Mesothelial cell of epicardium (in vitro differentiated cells): ENCODE measurements around the gene AAR2. TPM values are rescaled to one million over a fixed set of nuclear protein-coding genes. Genes with fewer than 3 reads are reported as not detected.

Experiments used
- DNase-seq, 2 experiments: peaks; one replicate each; pipeline ENCODE4 v3.0.0; 2021; ENCODE audit warnings: low spot score in 2 of 2; ENCODE audit not compliant: unreplicated experiment in 2 of 2
- H3K27ac Mint-ChIP-seq: 2 replicates; pipeline ENCODE4 v1.8.0; 2021; ENCODE audit warnings: mixed read lengths
- H3K27me3 Mint-ChIP-seq: 2 replicates; pipeline ENCODE4 v1.8.0; 2021; ENCODE audit warnings: low read depth, mixed read lengths
- H3K36me3 Mint-ChIP-seq: 2 replicates; pipeline ENCODE4 v1.8.0; 2021; ENCODE audit warnings: mixed read lengths
- H3K4me1 Mint-ChIP-seq: 2 replicates; pipeline ENCODE4 v1.8.0; 2021; ENCODE audit warnings: mixed read lengths
- H3K4me3 Mint-ChIP-seq: 2 replicates; pipeline ENCODE4 v1.8.0; 2021; ENCODE audit warnings: mild to moderate bottlenecking, moderate library complexity, mixed read lengths
- H3K9me3 Mint-ChIP-seq: 2 replicates; pipeline ENCODE4 v1.8.0; 2021; ENCODE audit warnings: mixed read lengths
- CTCF ChIP-seq: fragments of 200-600 bp; sonication (generic); IDR thresholded peaks from one replicate; pipeline ENCODE4 v1.5.0; 2021; ENCODE audit warnings: antibody characterized with exemption; ENCODE audit not compliant: unreplicated experiment
- total RNA-seq: library from RNA; stranded (reverse); gene quantifications from 3 replicates; pipeline ENCODE4 v1.2.1, GENCODE V29; 2021

AAR2 gene
- total RNA-seq = 30.4 to 31.3 TPM (median 30.6 TPM) in 3 replicates

GRCh38 chr20:36235892-36236785 lies at the start of gene AAR2:
Gene AAR2 (plus strand): TSS chr20:36236478. CDS start chr20:36239869, 3,391 bp downstream.
- no peaks in the 10 kb centered on the region for H3K27me3 Mint-ChIP-seq
- DNase-seq = peak; percentile 42 to 74
- H3K9me3 Mint-ChIP-seq = no peaks in the 10 kb centered on the region
- peak within 1 kb of the TSS; percentile 98 for H3K27ac Mint-ChIP-seq
- no peak for TF ChIP-seq CTCF
- H3K4me1 Mint-ChIP-seq = peaks cover 16% of the 10 kb centered on the region
- H3K4me3 Mint-ChIP-seq = peak within 1 kb of the TSS; percentile 96
- peaks cover 6% of the 10 kb centered on the region for H3K36me3 Mint-ChIP-seq

GRCh38 chr20:36193977-36194712 lies 42.1 kb upstream of the AAR2 start:
- DNase-seq = no peak
- Mint-ChIP-seq H3K9me3 (no peaks in the 10 kb centered on the region), H3K36me3 (peaks cover 27% of the 10 kb centered on the region), H3K4me1 (no peaks in the 10 kb centered on the region), H3K4me3 (no peak overlapping the region), H3K27ac (no peak overlapping the region), H3K27me3 (no peaks in the 10 kb centered on the region)
- TF ChIP-seq CTCF = no peak

- peaks cover 19% of the 10 kb centered on the region for H3K36me3 Mint-ChIP-seq
- no peaks in the 10 kb centered on the region for H3K9me3 Mint-ChIP-seq
- no peak for TF ChIP-seq CTCF
- no peaks in the 10 kb centered on the region for H3K27me3 Mint-ChIP-seq
- H3K27ac Mint-ChIP-seq = no peak overlapping the region
- no peak for DNase-seq
- H3K4me3 Mint-ChIP-seq = no peak overlapping the region
- no peaks in the 10 kb centered on the region for H3K4me1 Mint-ChIP-seq
Measured at GRCh38 chr20:36196676-36197075, 39.6 kb upstream of the AAR2 start.

GRCh38 chr20:36197271-36197670 lies 39.0 kb upstream of the AAR2 start:
- H3K27me3 Mint-ChIP-seq = no peaks in the 10 kb centered on the region
- TF ChIP-seq CTCF = no peak
- H3K4me3 Mint-ChIP-seq = no peak overlapping the region
- H3K9me3 Mint-ChIP-seq = no peaks in the 10 kb centered on the region
- DNase-seq = no peak
- H3K27ac Mint-ChIP-seq = no peak overlapping the region
- H3K4me1 Mint-ChIP-seq = no peaks in the 10 kb centered on the region
- peaks cover 18% of the 10 kb centered on the region for H3K36me3 Mint-ChIP-seq

GRCh38 chr20:36199345-36200257 lies 36.7 kb upstream of the AAR2 start:
- no peak overlapping the region for H3K4me3 Mint-ChIP-seq
- H3K27ac Mint-ChIP-seq = no peak overlapping the region
- peak; percentile 93 for TF ChIP-seq CTCF
- DNase-seq = peak; percentile 54 to 89
- H3K27me3 Mint-ChIP-seq = no peaks in the 10 kb centered on the region
- H3K9me3 Mint-ChIP-seq = no peaks in the 10 kb centered on the region
- H3K36me3 Mint-ChIP-seq = peaks cover 11% of the 10 kb centered on the region
- peaks cover 1% of the 10 kb centered on the region for H3K4me1 Mint-ChIP-seq
